ENCODE measurements around the gene PTPN23.

- TF ChIP-seq CTCF (IDR thresholded peaks at IDR 0.05) (no peak), POLR2A (IDR thresholded peaks at IDR 0.05) (no peak), POLR2AphosphoS5 (IDR thresholded peaks at IDR 0.05) (no peak)
Observed at GRCh38 chr3:47425959-47426358, 45.1 kb downstream of the PTPN23 start.

Data from breast epithelium (tissue), 3 donors.